ENCODE measurements around the gene GSG1L.

DNA sequence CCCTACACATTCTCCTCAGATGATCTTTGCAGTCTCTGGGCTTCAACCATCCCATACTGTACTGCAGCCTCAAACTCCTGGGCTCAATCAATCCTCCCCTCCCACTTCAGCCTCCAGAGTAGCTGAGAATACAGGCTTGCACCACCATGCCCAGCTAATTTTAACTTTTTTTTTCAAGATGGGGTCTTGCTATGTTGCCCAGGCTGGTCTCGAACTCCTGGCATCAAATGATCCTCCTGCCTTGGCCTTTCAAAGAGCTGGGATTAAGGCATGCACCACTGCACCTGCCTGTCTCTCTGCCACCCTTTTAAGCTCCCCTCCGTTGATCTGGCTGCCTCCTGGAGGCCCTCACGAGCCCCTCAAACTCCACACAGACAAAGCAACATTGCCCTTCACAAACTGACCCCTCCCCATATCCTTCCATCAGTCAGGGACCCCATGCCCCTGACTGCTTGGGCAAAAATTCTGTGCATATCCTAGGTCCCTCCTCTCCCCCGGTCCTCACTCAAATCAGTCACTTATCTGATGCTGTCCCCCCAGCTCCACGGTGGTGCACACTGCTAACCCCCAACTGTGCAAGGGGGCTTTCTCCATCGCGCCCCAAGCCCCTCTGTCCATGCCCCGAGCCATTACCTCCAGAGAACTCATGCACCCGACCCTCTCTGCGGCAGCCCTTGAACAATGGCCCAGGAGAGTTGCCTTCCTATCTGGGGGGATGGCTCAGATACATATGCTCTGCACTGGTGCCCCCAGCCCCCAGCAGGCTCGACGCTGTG, 260.7 kb downstream of the GSG1L start:
- no peak for TF ChIP-seq EZH2phosphoT487 (IDR thresholded peaks at IDR 0.05; ENCODE audit: low read depth, severe bottlenecking, unreplicated experiment)
- TF ChIP-seq, protein P1, sequence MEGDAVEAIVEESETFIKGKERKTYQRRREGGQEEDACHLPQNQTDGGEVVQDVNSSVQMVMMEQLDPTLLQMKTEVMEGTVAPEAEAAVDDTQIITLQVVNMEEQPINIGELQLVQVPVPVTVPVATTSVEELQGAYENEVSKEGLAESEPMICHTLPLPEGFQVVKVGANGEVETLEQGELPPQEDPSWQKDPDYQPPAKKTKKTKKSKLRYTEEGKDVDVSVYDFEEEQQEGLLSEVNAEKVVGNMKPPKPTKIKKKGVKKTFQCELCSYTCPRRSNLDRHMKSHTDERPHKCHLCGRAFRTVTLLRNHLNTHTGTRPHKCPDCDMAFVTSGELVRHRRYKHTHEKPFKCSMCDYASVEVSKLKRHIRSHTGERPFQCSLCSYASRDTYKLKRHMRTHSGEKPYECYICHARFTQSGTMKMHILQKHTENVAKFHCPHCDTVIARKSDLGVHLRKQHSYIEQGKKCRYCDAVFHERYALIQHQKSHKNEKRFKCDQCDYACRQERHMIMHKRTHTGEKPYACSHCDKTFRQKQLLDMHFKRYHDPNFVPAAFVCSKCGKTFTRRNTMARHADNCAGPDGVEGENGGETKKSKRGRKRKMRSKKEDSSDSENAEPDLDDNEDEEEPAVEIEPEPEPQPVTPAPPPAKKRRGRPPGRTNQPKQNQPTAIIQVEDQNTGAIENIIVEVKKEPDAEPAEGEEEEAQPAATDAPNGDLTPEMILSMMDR (IDR thresholded peaks at IDR 0.05; ENCODE audit: poor library complexity): no peak
- no peak for TF ChIP-seq EZH2 (IDR thresholded peaks at IDR 0.05; ENCODE audit: borderline replicate concordance)
